ENCODE data around the gene BIRC3. TPM values are rescaled to one million over a fixed set of nuclear protein-coding genes. Genes with fewer than 3 reads are reported as not detected.

The BIRC3 gene
- total RNA-seq, 1 donor from 2014 or later: 7.1 TPM

DNA sequence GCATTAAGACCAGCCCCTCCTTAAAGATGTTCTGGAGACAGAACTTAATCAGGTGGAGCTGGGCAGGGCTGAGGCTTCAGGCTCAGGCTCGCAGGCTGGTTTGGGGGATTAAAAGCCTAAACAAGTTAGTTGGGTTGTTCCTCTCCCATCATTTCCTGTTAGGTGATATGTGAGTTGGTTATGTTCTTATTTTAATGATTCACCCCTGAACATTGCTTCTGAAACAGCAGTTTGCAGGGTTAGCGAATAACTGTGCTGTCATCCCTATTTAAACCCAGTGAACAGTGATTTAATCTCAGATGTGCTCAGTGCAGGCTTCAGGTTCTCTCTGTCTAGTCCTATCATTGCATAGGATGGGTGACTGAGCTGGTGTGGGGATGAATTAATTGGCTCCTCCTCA, 47.4 kb upstream of the BIRC3 start:
- peak in 1 of 2 donors; percentile 74 for TF ChIP-seq POLR2AphosphoS5 (IDR thresholded peaks at IDR 0.05; ENCODE audit: insufficient read depth in 1 of 2, low read depth in 1 of 2)
- TF ChIP-seq, protein P1, sequence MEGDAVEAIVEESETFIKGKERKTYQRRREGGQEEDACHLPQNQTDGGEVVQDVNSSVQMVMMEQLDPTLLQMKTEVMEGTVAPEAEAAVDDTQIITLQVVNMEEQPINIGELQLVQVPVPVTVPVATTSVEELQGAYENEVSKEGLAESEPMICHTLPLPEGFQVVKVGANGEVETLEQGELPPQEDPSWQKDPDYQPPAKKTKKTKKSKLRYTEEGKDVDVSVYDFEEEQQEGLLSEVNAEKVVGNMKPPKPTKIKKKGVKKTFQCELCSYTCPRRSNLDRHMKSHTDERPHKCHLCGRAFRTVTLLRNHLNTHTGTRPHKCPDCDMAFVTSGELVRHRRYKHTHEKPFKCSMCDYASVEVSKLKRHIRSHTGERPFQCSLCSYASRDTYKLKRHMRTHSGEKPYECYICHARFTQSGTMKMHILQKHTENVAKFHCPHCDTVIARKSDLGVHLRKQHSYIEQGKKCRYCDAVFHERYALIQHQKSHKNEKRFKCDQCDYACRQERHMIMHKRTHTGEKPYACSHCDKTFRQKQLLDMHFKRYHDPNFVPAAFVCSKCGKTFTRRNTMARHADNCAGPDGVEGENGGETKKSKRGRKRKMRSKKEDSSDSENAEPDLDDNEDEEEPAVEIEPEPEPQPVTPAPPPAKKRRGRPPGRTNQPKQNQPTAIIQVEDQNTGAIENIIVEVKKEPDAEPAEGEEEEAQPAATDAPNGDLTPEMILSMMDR (IDR thresholded peaks at IDR 0.05): no peak
- H3K9me3 ChIP-seq: no peaks in the 10 kb centered on the region
- H3K27ac ChIP-seq: peak overlapping the region; percentile 85
- no peak overlapping the region for H3K4me3 ChIP-seq
- H3K36me3 ChIP-seq: no peaks in the 10 kb centered on the region
- DNase-seq (ENCODE audit: extremely low spot score in 2 of 2): no peak
- H3K27me3 ChIP-seq: no peaks in the 10 kb centered on the region
- intact Hi-C loops (cut with DNase I): no loop called here
- H3K4me1 ChIP-seq: peaks cover 23% of the 10 kb centered on the region

DNA sequence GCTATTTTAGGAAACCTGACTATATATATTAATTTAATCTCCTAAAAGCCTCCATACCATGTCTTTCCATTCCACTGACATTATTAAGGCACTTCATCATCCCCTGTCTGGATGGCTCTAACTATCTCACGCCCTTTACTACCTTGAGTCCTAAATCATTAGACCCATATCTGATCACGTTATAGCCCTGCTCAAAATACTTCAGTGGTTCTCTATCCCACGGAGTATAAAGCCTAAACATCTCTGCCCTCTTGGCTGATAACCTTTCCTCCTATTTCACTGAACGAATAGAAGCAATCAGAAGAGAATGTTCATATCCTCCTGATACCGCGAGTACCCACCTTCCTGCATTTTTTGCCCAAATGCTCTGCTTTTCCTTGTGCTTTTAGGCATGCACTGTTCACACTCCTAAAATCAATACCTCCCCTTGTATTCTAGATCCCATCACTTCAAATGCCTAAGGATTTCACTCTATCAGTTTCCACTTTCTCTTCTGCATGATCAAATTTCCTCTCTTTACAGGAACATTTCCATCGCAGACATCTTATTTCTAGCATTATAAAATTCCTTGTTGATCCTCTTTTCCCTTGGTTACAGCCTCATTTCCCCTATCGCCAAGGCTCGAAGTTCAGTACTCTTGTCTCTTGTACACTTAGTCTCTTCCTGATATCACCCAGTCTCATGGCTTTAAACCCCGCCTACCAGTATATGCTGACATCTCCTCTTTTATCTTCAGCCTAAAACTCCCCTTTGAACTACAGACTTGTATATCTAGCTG, 45.0 kb upstream of the BIRC3 start:
- intact Hi-C loops (cut with DNase I): no loop called here
- no peak overlapping the region for H3K4me3 ChIP-seq
- no peaks in the 10 kb centered on the region for H3K9me3 ChIP-seq
- no peaks in the 10 kb centered on the region for H3K36me3 ChIP-seq
- peaks cover 36% of the 10 kb centered on the region for H3K4me1 ChIP-seq
- TF ChIP-seq, protein P1 (IDR thresholded peaks at IDR 0.05): no peak
- no peak for TF ChIP-seq POLR2AphosphoS5 (IDR thresholded peaks at IDR 0.05; ENCODE audit: insufficient read depth in 1 of 2, low read depth in 1 of 2)
- H3K27ac ChIP-seq: no peak overlapping the region
- no peaks in the 10 kb centered on the region for H3K27me3 ChIP-seq
- DNase-seq (ENCODE audit: extremely low spot score in 2 of 2): no peak

DNA sequence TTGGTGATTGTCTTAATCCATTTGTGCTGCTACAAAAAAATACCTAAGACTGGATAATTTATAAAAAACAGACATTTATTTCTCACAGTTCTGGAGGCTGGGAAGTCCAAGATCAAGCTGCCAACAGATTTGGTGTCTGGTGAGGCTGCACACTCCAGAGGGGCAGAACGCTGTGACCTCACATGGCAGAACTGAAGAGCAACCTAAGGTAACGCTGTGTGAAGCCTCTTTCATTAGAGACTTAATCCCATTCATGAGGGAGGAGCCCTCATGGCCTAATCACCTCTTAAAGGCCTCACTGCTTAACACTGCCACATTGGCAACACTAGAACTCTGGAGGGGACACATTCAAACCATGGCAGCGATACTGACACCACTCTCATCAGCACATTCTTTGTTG, 42.7 kb upstream of the BIRC3 start:
- H3K9me3 ChIP-seq: no peaks in the 10 kb centered on the region
- H3K4me3 ChIP-seq: no peak overlapping the region
- H3K27ac ChIP-seq: no peak overlapping the region
- TF ChIP-seq, protein P1 (IDR thresholded peaks at IDR 0.05): no peak
- no peaks in the 10 kb centered on the region for H3K36me3 ChIP-seq
- peaks cover 26% of the 10 kb centered on the region for H3K4me1 ChIP-seq
- no peaks in the 10 kb centered on the region for H3K27me3 ChIP-seq
- no peak for DNase-seq (ENCODE audit: extremely low spot score in 2 of 2)
- intact Hi-C loops (cut with DNase I): no loop called here

DNA sequence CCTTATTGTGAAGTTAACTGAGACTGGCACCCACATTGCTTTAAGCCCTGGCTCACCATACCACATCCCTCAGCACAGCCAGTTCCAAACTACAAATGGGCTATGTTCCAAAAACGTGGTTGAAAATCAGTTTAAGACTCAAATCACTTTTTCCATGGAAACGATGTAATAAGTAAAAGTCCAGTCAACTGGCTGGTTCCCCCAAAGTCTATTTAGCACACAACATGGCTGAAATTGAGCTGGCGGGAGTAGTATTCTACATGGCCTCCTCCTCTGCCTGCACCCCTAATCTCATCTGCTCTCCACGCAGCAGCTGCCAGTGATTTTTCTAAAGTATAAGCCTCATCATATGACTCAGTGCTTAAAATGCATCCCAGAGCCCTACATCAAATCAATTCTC, 40.9 kb upstream of the BIRC3 start:
- Histone ChIP-seq H3K4me1 (peaks cover 36% of the 10 kb centered on the region), H3K4me3 (no peak overlapping the region), H3K27me3 (no peaks in the 10 kb centered on the region), H3K27ac (no peak overlapping the region), H3K9me3 (no peaks in the 10 kb centered on the region), H3K36me3 (no peaks in the 10 kb centered on the region)
- DNase-seq (ENCODE audit: extremely low spot score in 2 of 2): no peak
- intact Hi-C loops (cut with DNase I): no loop called here
- TF ChIP-seq POLR2A (IDR thresholded peaks at IDR 0.05) (no peak), POLR2AphosphoS5 (IDR thresholded peaks at IDR 0.05; ENCODE audit: insufficient read depth in 1 of 2, low read depth in 1 of 2) (no peak)
- TF ChIP-seq, protein P1 (IDR thresholded peaks at IDR 0.05): no peak

DNA sequence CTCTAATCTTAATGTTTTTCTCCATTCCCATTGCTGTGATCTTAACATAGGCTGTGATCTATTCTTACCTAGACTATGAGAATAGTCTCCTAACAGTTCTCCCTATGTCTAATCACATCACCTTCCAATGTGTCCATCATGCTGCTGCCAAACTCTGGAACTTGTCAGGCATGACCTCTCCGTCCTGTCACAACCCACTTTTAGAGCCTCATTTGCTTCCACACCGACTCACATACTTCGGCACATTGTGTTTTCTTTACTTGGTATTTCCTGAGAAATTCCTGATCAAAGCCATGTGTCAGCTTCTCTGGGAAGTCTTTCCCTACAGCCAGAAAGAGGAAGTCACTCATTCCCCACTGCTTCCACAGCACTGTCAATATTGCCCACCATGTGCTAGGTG, 40.5 kb upstream of the BIRC3 start:
- no peaks in the 10 kb centered on the region for H3K36me3 ChIP-seq
- TF ChIP-seq POLR2AphosphoS5 (IDR thresholded peaks at IDR 0.05; ENCODE audit: insufficient read depth in 1 of 2, low read depth in 1 of 2) (no peak), POLR2A (IDR thresholded peaks at IDR 0.05) (no peak)
- TF ChIP-seq, protein P1 (IDR thresholded peaks at IDR 0.05): no peak
- intact Hi-C loops (cut with DNase I): no loop called here
- DNase-seq (ENCODE audit: extremely low spot score in 2 of 2): peak in 1 of 2 donors; percentile 37
- H3K4me1 ChIP-seq: peaks cover 36% of the 10 kb centered on the region
- H3K27ac ChIP-seq: no peak overlapping the region
- no peak overlapping the region for H3K4me3 ChIP-seq
- H3K27me3 ChIP-seq: no peaks in the 10 kb centered on the region
- H3K9me3 ChIP-seq: no peaks in the 10 kb centered on the region

Data from vagina (tissue), 2 donors.